Stimulated activated CD8-positive, alpha-beta memory T cell treated with anti-CD3 and anti-CD28 coated beads, Interleukin-12 subunit alpha, Interleukin-12 subunit beta, amount 100 ng/mL, for 24 hours (primary cell): Measurements from ENCODE around the gene SMYD3.

Experiments
- DNase-seq: peaks from one replicate; pipeline ENCODE4 v3.0.0-alpha.2; 2020; ENCODE audit errors: extremely low read depth

The SMYD3 gene

DNA sequence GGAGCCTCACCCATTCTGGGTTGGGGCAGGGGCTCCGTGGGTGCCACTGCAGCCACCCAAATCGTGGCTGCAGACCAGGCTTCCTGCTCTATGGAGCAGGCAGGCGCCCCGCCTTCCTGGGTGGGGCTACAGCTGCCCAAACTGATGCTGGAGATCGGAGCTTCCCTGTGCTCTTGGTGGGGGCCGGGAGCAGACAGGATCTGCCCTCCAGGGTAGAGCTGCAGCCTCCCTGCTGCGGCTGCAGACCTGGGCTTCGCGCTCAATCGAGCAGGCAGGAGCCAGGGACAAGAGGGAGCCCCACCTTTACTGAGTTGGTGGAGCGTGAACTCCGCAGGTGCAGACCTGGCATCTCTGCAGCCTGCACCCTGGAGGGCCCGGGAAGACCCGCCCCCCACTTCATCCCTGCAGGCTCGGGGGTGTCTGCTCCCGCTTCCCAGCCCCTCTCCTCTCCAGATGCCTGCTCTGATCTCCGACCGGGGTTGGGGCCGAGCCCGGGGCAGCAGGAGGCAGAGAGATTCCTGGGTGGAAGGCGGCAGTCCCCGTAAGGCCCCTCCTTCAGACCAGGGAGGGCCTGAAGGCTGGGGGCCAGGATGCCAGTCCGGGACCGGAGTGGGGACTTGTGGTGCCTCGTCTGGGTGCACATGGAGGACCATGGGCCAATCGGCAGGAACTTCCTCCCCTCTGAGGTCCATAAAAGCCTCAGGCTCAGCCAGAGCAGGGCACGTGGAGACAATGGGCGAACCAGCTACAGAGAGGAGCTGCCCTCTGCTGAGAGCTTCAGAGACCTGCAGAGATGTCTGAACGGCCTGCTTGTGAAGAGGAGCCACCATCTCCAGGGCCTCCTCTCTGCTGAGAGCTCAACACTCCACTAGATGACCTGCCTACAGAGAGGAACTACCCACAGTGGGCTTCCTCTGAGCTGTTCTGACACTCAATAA lies 359.3 kb downstream of the SMYD3 start:
- DNase-seq = no peak

DNA sequence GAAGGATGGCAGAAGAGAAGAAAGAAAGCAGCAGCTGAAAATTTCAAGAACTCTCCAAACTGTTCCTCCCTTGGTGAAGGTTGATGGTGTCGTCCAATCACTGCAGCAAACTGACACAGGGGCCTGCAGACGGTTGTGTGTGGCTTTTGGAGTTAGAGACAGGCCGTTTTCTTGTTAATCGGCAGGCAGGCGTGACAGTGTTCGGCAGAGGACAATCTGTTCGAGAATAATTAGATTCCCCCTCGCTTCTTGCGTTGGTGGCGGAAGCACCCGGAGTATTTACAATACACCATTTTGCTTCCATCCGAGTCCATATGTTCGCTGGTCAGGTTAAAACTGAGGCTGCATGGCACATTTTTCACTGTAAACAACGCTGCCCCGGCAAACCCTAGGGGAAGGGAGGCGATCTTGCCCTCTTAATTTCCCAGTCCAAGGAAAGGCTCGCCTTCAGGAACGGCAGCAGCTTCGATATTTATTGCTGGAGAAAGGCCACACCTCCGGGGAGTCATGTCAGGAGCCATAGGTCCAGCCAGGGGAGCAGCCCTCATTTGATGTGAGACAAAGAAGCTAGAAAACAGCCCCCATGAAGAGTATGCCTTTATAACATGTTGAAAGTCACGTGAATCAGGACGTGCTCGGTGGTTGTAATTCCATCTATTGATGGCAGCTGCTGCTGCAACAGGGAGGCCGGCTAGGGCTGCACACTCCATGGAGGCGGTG lies 360.1 kb downstream of the SMYD3 start:
- DNase-seq = no peak

DNA sequence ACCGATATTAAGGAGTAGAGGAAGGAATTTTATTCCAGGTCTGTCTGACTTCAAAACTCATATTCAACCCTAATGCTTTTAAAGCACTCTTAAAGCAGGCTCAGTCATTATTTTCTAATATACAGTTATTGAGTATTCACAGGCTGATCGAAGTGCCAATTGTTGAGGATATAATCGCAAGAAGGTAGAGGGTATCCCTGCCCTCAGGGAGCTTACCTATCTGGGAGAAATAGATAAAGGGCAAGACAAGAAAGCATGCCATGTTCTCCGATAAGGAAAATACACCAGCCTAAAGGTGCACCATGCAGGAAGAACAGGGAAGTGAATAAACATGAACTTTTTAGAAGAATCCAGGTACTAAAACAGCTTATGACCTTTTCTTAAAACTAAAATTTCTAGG lies 361.2 kb downstream of the SMYD3 start:
- no peak for DNase-seq

DNA sequence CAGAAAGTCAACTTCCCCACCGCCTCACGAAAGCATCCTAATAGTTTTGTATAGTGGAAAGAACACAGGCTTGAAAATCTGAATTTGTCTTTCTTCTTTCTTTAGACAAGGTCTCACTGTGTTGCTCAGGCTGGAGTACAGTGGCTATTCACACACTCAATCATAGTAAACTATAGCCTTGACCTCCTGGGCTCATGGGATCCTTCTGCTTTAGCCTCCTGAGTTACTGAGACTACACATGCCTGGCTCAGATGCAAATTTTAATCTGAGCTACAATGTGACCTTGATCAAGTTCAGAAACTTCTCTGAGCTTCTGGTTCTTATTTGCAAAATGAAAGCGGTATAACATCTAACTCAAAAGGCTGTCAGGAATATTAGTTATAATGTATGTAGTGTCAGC lies 362.1 kb downstream of the SMYD3 start:
- no peak for DNase-seq

DNA sequence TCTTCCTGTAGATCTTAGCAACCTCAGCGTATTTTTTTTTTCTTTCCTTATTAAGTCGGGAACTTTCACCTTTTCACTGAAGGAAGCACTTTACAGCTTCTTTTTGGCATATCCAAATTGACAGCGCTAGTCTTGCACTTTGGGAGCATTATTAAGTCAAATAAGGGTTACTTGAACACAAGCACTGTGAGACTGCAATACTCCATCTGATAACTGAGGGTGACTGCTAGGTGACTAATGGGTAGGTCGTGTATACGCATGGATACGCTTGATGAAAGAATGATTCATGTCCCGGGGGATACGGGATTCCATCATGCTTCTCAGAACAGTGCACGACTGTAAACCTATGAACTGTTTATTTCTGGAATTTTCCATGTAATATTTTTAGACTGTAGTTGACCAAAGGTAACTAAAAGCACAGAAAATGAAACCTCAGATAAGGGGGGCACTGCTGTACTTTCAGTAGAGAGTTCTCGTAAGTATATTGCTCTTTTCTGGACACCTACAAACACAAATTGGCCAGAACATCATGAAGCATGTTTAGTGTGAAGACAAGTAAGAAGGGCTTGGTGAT lies 364.7 kb downstream of the SMYD3 start:
- no peak for DNase-seq

DNA sequence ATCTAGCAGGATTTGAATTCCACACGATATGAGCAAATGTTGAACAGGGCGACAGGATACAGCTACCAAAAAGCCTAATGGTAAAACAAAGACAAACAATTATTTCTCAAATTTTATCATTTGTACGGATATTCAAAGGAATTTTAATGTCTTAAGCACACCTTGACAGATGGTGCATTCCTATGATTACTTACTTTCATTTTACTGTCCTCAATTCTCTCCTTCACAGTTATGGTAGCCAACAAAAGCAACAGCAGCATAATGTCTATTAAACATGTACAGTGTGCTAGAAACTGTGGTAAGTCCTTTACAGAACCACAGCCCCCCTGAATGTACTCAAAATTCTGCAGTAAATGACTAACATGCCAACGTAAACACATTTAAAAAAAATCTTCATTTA lies 365.8 kb downstream of the SMYD3 start:
- no peak for DNase-seq

DNA sequence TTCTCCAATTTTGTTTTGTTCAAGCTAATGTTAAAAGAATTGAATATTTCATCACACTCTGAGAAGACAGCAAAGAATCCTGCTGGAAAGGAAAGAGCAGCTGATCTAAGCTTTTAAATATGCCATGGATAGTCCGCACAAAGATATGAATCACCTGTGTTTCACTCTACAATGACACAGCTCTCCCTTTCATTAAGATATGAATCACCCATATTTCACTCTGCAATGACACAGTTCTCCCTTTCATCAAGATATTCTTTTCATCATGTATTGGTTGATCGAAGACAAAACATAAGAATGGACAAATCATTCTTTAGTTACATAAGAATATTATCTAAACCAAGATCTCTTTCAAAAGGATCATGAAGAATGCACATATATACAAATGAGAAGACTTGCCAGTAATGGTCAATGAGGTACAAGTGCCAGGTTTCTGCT lies 367.3 kb downstream of the SMYD3 start:
- no peak for DNase-seq

DNA sequence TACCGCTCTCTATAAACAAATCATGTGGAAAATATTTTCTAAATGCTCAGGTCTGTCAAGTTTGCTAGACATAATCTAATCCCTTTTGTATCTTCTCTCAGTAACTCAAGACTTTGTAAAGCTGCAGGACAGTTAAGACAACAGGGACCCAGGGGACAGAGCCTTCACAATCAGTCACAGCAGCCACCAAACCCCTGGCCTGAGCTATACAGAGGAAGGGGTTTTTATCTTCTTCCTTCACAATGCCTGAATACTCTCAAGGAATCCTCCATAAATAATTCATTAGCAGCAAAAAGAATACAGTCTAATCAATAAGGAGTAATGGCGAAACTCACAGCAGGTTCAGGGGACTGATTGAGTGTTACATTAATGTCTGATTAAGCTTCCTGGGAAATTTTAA lies 368.3 kb downstream of the SMYD3 start:
- DNase-seq = no peak

DNA sequence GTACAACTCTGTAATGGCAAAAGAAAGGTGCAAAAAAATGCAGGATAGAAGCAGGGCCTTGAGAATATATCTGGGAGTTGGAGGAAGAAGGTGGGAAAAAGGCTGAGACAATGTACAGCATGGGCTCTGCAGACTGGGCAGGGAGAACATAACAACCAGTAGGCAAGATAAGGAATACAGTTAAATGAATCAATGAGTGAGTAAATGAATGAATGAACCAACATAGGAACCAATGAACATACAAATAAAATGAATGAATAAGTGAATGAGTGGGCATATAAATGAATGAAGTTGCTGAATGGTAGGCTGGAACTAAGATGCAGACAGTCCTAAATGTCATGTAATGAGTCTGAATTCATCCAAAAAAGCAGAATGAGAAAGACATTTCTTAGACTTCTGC lies 370.6 kb downstream of the SMYD3 start:
- DNase-seq = no peak

DNA sequence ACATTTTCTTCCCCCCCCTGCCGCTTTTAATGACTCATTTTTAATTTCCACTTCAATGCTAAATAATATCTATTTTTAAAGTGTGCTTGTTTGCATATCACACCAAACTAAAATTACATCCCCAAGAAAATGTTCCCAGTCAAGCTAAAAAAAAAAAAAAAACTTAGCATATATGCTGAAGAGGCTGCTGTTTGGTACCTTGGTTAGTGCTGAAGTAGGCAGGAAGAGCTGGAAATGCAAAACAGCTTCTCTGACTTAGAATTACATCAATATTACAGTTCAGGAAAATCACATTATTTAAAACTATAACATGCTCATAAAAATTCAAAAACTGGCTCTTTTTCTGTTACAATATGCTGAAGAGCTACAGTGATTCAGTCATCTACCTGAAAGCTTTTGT lies 372.3 kb downstream of the SMYD3 start:
- no peak for DNase-seq

DNA sequence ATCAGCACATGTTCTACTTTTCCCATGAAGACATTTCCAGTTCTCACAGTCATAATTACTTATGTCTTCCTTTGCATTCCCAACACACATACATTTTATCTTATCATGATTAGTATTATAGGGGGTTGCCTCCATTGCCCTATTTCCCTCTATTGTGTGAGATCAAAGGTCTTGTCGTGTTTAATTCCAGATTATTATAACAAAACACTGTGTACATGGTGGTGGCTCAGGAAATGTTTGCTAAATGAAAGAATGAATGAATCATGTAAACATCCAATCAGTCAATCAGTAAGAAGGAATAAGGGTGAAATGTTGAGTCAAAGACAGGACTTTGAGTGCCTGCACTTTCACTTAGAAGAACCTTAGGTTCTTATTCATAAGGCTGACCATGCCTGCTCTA lies 376.0 kb downstream of the SMYD3 start:
- DNase-seq = no peak

DNA sequence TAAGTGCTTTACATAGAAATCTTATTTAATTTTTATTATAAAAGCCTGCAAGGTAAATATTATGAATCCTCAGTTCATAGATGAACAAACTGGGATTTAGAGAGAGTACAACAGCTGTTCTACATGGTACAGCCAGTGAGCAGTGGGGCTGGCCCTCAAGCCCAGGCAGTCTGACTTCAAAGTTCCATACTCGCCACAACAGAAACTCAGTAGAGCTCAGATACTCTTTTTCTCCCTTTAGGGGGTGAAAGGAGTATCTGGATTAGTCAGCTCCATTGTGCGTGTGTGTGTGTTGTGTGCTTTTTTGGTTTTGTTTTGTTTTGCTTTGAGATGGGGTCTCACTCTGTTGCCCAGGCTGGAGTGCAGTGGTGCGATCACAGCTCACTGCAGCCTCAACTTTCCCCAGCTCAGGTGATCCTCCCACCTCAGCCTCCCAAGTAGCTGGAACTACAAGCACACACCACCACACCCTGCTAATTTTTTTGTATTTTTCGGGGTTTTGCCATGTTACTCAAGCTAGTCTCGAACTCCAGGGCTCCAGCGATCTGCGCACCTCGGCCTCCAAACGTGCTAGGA lies 378.5 kb downstream of the SMYD3 start:
- DNase-seq = no peak

DNA sequence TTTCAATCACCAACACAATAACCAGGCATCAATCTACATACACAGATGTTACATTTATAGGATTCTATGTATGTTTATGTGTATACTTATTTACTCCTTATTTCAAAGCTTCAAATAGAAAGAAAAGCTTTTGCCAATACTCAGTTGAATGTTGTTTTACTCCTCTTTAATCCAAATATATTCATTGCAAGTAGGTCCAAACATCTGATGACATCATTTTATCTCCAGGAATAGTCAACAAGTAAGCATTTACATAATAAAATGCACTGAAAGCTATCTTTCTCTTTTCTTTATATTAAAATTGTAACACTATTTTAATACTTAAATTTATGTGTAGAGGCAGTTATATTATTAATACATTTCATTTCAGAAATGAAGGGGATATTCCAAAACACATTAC lies 380.5 kb downstream of the SMYD3 start:
- DNase-seq = no peak

DNA sequence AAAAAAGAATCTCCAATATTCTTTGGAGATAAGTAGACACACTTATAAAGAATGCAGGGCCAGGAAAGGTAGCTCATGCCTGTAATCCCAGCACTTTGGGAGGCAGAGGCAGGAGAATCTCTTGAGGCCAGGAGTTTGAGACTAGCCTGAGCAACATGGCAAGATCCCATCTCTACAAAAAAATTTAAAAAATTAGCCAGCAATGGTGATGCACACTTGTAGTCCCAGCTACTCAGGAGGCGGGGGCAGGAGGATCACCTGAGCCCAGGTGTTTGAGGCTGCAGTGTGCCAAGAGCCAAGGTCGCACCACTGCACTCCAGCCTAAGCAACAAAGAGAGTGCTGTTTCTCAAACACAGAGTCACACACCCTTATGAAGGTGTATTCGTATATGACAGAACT lies 385.0 kb downstream of the SMYD3 start:
- DNase-seq = no peak

DNA sequence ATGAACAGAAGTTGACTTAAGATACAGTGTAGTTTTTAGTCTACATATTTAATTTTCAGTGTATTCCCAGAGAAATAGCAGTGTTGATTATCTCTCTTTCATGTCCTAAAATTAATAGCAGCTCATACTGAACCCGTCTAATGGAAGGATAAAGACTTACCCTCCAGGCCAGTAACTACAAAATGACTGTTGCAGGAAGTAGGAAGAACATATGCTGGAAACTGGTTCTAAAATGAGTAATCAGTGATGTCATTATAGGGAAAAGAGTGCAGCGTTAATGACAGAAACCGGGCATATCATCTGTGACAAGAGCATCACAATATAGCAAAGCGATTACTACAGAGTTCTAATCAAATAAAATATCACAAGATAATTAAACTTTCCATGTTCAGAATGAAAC lies 385.5 kb downstream of the SMYD3 start:
- DNase-seq = no peak

DNA sequence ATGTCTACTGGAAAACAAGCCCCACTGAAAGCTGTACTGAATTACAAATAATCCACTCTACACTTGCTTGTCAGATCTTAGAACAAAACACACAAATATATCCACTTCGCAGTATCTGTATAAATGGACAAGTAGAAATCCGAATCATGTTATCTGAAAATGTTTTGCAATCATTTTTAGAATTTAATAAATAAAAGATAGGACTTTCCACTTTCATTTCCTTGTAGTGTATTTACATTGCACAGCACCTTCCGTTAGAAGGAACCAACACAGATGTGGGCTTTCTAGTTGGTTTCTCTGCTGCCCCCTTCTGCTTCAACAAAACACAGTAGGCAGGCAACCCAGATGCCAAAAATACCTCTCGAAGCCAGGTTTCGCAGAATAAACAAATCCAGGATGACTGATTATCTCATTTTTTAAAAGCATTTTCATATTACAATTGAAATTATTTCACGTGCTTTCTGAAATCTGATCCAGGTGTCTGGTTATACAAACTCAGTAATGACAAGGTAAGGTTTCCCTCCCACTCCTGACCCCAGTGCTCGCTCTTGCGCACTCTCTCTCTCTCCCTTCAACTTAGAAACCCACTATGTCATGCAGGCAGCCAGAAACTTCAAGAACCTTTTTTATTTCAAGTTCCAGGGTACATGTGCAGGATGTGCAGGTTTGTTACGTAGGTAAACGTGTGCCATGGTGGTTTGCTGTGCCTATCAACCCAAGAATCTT lies 389.9 kb downstream of the SMYD3 start:
- peak; percentile 1 for DNase-seq

DNA sequence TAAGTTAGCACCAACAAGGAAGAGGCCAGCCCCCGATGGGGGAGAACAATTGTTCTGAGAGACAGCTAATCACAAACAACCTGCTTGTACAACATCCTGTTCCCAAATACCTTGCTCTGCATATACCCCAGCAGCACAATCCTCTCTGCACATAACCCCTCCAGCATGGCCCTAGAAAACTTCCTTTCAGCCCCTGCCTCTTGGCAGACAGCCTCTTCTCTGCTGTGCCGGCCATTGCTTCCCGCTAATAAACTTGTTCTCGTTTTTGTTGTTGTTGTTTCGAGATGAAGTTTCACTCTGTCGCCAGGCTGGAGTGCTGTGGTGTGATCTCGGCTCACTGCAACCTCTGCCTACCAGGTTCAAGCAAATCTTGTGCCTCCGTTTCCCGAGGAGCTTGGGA lies 392.7 kb downstream of the SMYD3 start:
- DNase-seq = no peak

DNA sequence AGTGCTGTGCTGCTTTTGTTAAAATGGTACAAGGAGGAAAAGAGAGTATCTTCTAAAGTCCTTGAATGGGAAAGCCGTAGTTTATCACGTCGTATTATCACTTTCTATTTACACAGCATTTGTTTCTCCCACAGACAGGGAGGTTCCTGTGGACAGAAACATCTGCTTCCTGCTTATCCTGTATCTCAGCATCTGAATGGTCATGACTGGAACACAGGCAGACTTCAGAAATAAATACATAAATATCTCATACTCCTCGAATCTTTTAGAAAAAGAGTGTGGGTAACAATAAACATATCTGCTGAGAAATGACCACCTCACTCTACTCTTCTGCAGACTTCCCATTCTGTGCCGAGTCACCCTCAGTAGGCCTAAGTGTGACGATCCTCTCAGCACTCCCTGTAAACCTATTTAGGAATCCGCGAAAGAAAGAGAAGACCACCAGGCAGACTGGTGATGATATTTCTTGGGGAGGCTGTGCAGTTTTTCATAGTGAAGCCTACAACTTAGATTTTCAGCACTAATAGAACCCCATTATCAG lies 393.5 kb downstream of the SMYD3 start:
- DNase-seq = no peak

DNA sequence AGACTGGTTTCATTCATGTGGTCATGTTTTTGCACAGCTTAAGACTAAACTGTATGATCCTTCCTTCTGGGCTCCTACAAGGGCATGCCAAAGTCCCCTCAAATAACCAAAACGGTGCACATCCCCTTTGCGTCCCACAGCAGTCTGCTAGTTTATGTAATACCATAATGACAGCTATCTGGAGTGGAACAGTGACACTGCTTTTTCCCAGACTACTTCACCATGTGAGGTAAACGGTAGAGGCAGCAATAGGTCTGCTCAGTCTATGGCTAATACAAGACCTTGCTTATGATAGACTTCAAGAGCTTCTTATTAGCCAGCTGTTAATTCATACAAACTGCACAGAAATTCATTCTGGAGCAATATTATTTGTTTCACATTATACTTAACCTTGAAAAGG lies 395.5 kb downstream of the SMYD3 start:
- no peak for DNase-seq

DNA sequence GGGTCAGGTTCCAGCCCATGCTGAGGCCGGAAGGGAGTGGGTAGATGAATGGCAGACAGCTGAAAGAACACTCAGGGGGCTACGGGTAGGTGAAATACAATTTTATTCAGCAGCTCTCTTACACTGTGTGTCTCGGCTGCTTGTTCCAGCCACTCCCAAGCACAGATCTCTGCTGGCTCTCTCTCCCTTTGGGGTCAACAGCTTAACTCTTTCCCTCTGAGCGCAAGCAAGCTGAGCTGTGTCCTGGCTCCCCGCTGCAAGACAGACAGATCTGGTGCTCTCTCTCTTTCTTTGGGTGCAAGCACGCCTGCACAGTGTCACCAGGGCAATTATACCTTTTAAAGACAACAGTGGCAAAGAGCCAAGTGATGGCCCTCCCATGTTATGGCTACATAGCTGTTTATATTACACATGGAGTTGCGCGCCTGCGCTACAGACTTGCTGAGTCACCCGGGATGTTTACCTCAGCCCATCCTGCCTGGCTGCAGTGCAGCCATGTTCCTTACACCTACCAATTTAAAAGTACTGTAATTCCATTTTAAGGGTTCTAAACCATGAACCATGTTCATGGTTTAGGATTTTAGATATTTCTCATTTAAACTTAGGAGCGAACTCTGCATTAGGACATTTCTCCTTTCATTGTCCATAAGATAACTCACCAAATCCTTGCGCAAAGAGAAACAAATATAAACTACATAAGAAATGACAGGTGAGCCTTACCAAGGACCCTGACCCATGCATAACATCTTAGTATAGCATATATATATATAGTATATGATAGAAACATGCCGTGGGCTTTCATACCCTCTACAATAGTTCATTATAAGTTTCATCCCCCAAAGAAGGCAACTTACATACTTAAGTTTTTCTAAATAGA lies 396.5 kb downstream of the SMYD3 start:
- no peak for DNase-seq
